Measurements from ENCODE around the gene COL11A1.

COL11A1 gene

GRCh38 chr1:102838016-102838415, 270.3 kb downstream of the COL11A1 start:
- TF ChIP-seq REST (IDR thresholded peaks at IDR 0.05; ENCODE audit: insufficient read depth in 1 of 2, low read depth in 2 of 2, low read length in 2 of 2): no peak
- no peak for TF ChIP-seq SIN3A (IDR thresholded peaks at IDR 0.05; ENCODE audit: borderline replicate concordance, insufficient read depth, low read length)
- no peak for TF ChIP-seq POLR2AphosphoS5 (IDR thresholded peaks at IDR 0.05; ENCODE audit: low read depth, low read length)
- TF ChIP-seq FOXP2 (optimal IDR thresholded peaks at IDR 0.05; ENCODE audit: borderline replicate concordance, extremely low read depth, extremely low read length, insufficient read depth): no peak
- TF ChIP-seq TAF1 (IDR thresholded peaks at IDR 0.05; ENCODE audit: borderline replicate concordance, insufficient read depth, low read length): no peak

GRCh38 chr1:102837551-102837950, 270.8 kb downstream of the COL11A1 start:
- TF ChIP-seq SIN3A (IDR thresholded peaks at IDR 0.05; ENCODE audit: borderline replicate concordance, insufficient read depth, low read length) (no peak), POLR2AphosphoS5 (IDR thresholded peaks at IDR 0.05; ENCODE audit: low read depth, low read length) (no peak), REST (IDR thresholded peaks at IDR 0.05; ENCODE audit: insufficient read depth in 1 of 2, low read depth in 2 of 2, low read length in 2 of 2) (no peak), TAF1 (IDR thresholded peaks at IDR 0.05; ENCODE audit: borderline replicate concordance, insufficient read depth, low read length) (no peak), FOXP2 (optimal IDR thresholded peaks at IDR 0.05; ENCODE audit: borderline replicate concordance, extremely low read depth, extremely low read length, insufficient read depth) (no peak)

GRCh38 chr1:102836991-102837390, 271.3 kb downstream of the COL11A1 start:
- no peak for TF ChIP-seq TAF1 (IDR thresholded peaks at IDR 0.05; ENCODE audit: borderline replicate concordance, insufficient read depth, low read length)

GRCh38 chr1:102834688-102835320, 273.5 kb downstream of the COL11A1 start:
- TF ChIP-seq FOXP2 (optimal IDR thresholded peaks at IDR 0.05; ENCODE audit: borderline replicate concordance, extremely low read depth, extremely low read length, insufficient read depth) (no peak), POLR2AphosphoS5 (IDR thresholded peaks at IDR 0.05; ENCODE audit: low read depth, low read length) (no peak), TAF1 (IDR thresholded peaks at IDR 0.05; ENCODE audit: borderline replicate concordance, insufficient read depth, low read length) (no peak), SIN3A (IDR thresholded peaks at IDR 0.05; ENCODE audit: borderline replicate concordance, insufficient read depth, low read length) (no peak), REST (IDR thresholded peaks at IDR 0.05; ENCODE audit: insufficient read depth in 1 of 2, low read depth in 2 of 2, low read length in 2 of 2) (no peak)

- TF ChIP-seq SIN3A (IDR thresholded peaks at IDR 0.05; ENCODE audit: borderline replicate concordance, insufficient read depth, low read length): no peak
- no peak for TF ChIP-seq POLR2AphosphoS5 (IDR thresholded peaks at IDR 0.05; ENCODE audit: low read depth, low read length)
- no peak for TF ChIP-seq REST (IDR thresholded peaks at IDR 0.05; ENCODE audit: insufficient read depth in 1 of 2, low read depth in 2 of 2, low read length in 2 of 2)
These were observed 275.2 kb downstream of the COL11A1 start for GRCh38 chr1:102833151-102833550.
